H1 (cell line): ENCODE results near the gene C3orf52. TPM values are rescaled to one million over a fixed set of nuclear protein-coding genes. Genes with fewer than 3 reads are reported as not detected.

Experiments used
- CBX5 ChIP-seq: fragments of 300-800, 300-1000 bp; sonication (generic); IDR thresholded peaks from 2 replicates; pipeline ENCODE4 v1.7.1; 2016; ENCODE audit warnings: antibody characterized with exemption, low read length, low read depth
- FOSL1 ChIP-seq: IDR thresholded peaks from 2 replicates; pipeline ENCODE4 v1.6.1; 2011; ENCODE audit warnings: mild to moderate bottlenecking, low read depth, low read length, moderate library complexity; ENCODE audit not compliant: insufficient read depth
- SAP30 ChIP-seq: fragments of 300-600 bp; sonication (generic); IDR thresholded peaks from 2 replicates; pipeline ENCODE4 v1.7.1; 2012; ENCODE audit warnings: low read length, moderate library complexity, mild to moderate bottlenecking, inconsistent platforms; ENCODE audit not compliant: insufficient read depth, insufficient replicate concordance
- TAF1 ChIP-seq: IDR thresholded peaks from 2 replicates; pipeline ENCODE4 v1.6.1; 2011; ENCODE audit warnings: mild to moderate bottlenecking, low read depth, low read length
- polyA plus RNA-seq, 7 experiments: library from polyadenylated mRNA; depleted of rRNA in 3 of 7; stranded (reverse) in 5 of 7; unstranded in 2 of 7; fragments of >200 nt in 5 of 7; fragments of 200-250 nt in 2 of 7; gene quantifications; 1 replicate in 5 of 7; 2 replicates in 1 of 7; 4 replicates in 1 of 7; pipeline versions ENCODE4 v1.2.1 to v1.2.3, GENCODE V29; 2011 to 2013; ENCODE audit warnings: missing spikeins in 2 of 7, mixed read lengths in 2 of 7
- total RNA-seq: library from RNA; stranded (reverse); fragmentation: NEBNext Ultra II Directional; extraction: Animal tissue kit (Norgen Biotek cat#: 25700); gene quantifications from 2 replicates; pipeline ENCODE4 v1.2.1, GENCODE V29; 2021

C3orf52 gene
- total and polyA plus RNA-seq, 2 of the 8 experiments (the other 6 are each of a cell fraction or from before 2014, with no cell fraction given), result 9.7 to 13.1 TPM

DNA sequence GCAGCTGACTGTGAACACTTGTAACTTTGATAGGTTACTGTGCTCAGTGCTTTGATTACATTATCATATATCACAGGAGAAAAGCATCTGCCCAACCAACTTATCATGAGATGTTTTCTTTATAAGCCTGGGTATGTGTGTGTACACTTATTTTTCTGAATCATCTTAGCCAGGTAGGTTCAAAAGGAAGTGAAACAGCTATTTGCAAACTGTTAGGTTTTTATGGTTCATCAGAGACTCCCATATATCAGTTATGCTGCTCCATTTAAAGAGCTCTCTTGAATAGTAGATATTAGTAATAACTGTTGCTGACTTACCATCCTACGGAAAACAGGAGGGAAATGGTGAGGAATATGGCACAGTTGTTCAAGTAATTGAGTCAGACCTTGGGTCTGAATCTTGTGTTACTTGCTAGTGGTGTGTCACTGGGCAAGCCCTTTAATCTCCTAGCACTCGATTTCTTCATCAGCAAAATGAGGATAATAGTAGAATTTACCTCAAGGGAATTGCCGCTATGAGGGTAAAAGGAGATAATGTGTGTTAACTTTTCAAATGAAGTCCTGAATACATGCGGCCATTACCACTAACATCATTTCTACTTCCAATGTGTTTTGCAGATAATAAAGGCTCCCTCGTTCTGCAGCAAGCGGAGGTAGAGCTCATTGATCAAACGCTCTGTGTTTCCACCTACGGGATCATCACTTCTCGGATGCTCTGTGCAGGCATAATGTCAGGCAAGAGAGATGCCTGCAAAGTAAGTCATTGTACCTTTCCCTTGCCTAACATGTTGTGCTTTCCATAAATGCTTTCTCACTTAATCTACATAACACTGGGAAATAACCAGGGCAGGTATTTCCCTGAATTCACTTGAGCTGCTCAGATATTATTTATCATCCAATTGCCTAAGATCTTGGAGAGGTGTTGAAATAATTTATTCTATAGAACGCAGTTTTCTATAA lies 7.8 kb upstream of the C3orf52 start (continued):
- TF ChIP-seq FOSL1, result no peak
- no peak for TF ChIP-seq CBX5
- TF ChIP-seq TAF1, result no peak
- TF ChIP-seq SAP30, result no peak
